T-helper 1 cell treated with Interleukin-12 subunit alpha and Interleukin-12 subunit beta and Interleukin-4 antibody, amounts not matched to agents 30 μg/mL and 1 μg/mL, for 36 hours (primary cell): ENCODE data around the gene KCTD18.

Experiments
- H3K27ac Mint-ChIP-seq: one replicate; pipeline ENCODE4 v1.8.0; 2021; ENCODE audit warnings: mild to moderate bottlenecking, mixed read lengths
- H3K27me3 Mint-ChIP-seq: one replicate; pipeline ENCODE4 v1.8.0; 2021; ENCODE audit warnings: low read depth, mixed read lengths
- H3K36me3 Mint-ChIP-seq: one replicate; pipeline ENCODE4 v1.8.0; 2021; ENCODE audit warnings: low read depth, mixed read lengths
- H3K4me1 Mint-ChIP-seq: one replicate; pipeline ENCODE4 v1.8.0; 2021; ENCODE audit warnings: low read depth, mixed read lengths
- H3K4me3 Mint-ChIP-seq: one replicate; pipeline ENCODE4 v1.8.0; 2021; ENCODE audit warnings: mild to moderate bottlenecking, moderate library complexity, mixed read lengths
- H3K9me3 Mint-ChIP-seq: one replicate; pipeline ENCODE4 v1.8.0; 2021; ENCODE audit warnings: mixed read lengths

Gene KCTD18

GRCh38 chr2:200454927-200455801, 54.7 kb downstream of the KCTD18 start:
- H3K36me3 Mint-ChIP-seq, result peaks cover 9% of the 10 kb centered on the region
- no peaks in the 10 kb centered on the region for H3K27me3 Mint-ChIP-seq
- peaks cover 16% of the 10 kb centered on the region for H3K4me1 Mint-ChIP-seq
- H3K27ac Mint-ChIP-seq, result peak overlapping the region; percentile 73
- H3K4me3 Mint-ChIP-seq, result no peak overlapping the region
- H3K9me3 Mint-ChIP-seq, result no peaks in the 10 kb centered on the region

- H3K4me3 Mint-ChIP-seq, result no peak overlapping the region
- no peak overlapping the region for H3K27ac Mint-ChIP-seq
- H3K9me3 Mint-ChIP-seq, result no peaks in the 10 kb centered on the region
- H3K36me3 Mint-ChIP-seq, result peaks cover 9% of the 10 kb centered on the region
- peaks cover 16% of the 10 kb centered on the region for H3K4me1 Mint-ChIP-seq
- no peaks in the 10 kb centered on the region for H3K27me3 Mint-ChIP-seq
These were observed 55.9 kb downstream of the KCTD18 start for GRCh38 chr2:200453853-200454534.

GRCh38 chr2:200453142-200453852, 56.6 kb downstream of the KCTD18 start:
- Mint-ChIP-seq H3K4me3 (no peak overlapping the region), H3K9me3 (no peaks in the 10 kb centered on the region), H3K27me3 (no peaks in the 10 kb centered on the region), H3K36me3 (peaks cover 12% of the 10 kb centered on the region), H3K4me1 (peaks cover 18% of the 10 kb centered on the region), H3K27ac (no peak overlapping the region)

- no peaks in the 10 kb centered on the region for H3K27me3 Mint-ChIP-seq
- peaks cover 19% of the 10 kb centered on the region for H3K4me1 Mint-ChIP-seq
- H3K9me3 Mint-ChIP-seq, result no peaks in the 10 kb centered on the region
- H3K36me3 Mint-ChIP-seq, result peaks cover 12% of the 10 kb centered on the region
- no peak overlapping the region for H3K27ac Mint-ChIP-seq
- no peak overlapping the region for H3K4me3 Mint-ChIP-seq
These were observed 57.5 kb downstream of the KCTD18 start for GRCh38 chr2:200452377-200452776.

GRCh38 chr2:200451511-200451910, 58.4 kb downstream of the KCTD18 start:
- no peak overlapping the region for H3K4me3 Mint-ChIP-seq
- H3K9me3 Mint-ChIP-seq, result no peaks in the 10 kb centered on the region
- peaks cover 12% of the 10 kb centered on the region for H3K36me3 Mint-ChIP-seq
- no peaks in the 10 kb centered on the region for H3K27me3 Mint-ChIP-seq
- H3K4me1 Mint-ChIP-seq, result peaks cover 24% of the 10 kb centered on the region
- no peak overlapping the region for H3K27ac Mint-ChIP-seq

GRCh38 chr2:200450288-200450687, 59.6 kb downstream of the KCTD18 start:
- Mint-ChIP-seq H3K4me1 (peaks cover 18% of the 10 kb centered on the region), H3K9me3 (no peaks in the 10 kb centered on the region), H3K27me3 (no peaks in the 10 kb centered on the region), H3K4me3 (no peak overlapping the region), H3K27ac (no peak overlapping the region), H3K36me3 (peaks cover 10% of the 10 kb centered on the region)

- peaks cover 14% of the 10 kb centered on the region for H3K4me1 Mint-ChIP-seq
- no peaks in the 10 kb centered on the region for H3K27me3 Mint-ChIP-seq
- H3K4me3 Mint-ChIP-seq, result no peak overlapping the region
These were observed 60.7 kb downstream of the KCTD18 start for GRCh38 chr2:200449149-200449548.

GRCh38 chr2:200448455-200448854, 61.4 kb downstream of the KCTD18 start:
- Mint-ChIP-seq H3K4me1 (peaks cover 13% of the 10 kb centered on the region), H3K36me3 (peaks cover 17% of the 10 kb centered on the region), H3K27me3 (no peaks in the 10 kb centered on the region), H3K9me3 (no peaks in the 10 kb centered on the region), H3K27ac (no peak overlapping the region), H3K4me3 (no peak overlapping the region)

More at GRCh38 chr2:200449149-200449548, 60.7 kb downstream of the KCTD18 start:
- peaks cover 11% of the 10 kb centered on the region for H3K36me3 Mint-ChIP-seq
- H3K27ac Mint-ChIP-seq, result no peak overlapping the region
- H3K9me3 Mint-ChIP-seq, result no peaks in the 10 kb centered on the region

GRCh38 chr2:200447139-200447855, 62.6 kb downstream of the KCTD18 start:
- H3K4me1 Mint-ChIP-seq, result peaks cover 13% of the 10 kb centered on the region
- no peaks in the 10 kb centered on the region for H3K9me3 Mint-ChIP-seq
- no peak overlapping the region for H3K27ac Mint-ChIP-seq
- no peak overlapping the region for H3K4me3 Mint-ChIP-seq
- H3K36me3 Mint-ChIP-seq, result peaks cover 20% of the 10 kb centered on the region
- no peaks in the 10 kb centered on the region for H3K27me3 Mint-ChIP-seq

- Mint-ChIP-seq H3K27ac (no peak overlapping the region), H3K4me1 (peaks cover 13% of the 10 kb centered on the region), H3K4me3 (no peak overlapping the region), H3K9me3 (no peaks in the 10 kb centered on the region), H3K36me3 (peaks cover 23% of the 10 kb centered on the region), H3K27me3 (no peaks in the 10 kb centered on the region)
These were observed 63.3 kb downstream of the KCTD18 start for GRCh38 chr2:200446612-200447011.

- no peaks in the 10 kb centered on the region for H3K27me3 Mint-ChIP-seq
- H3K9me3 Mint-ChIP-seq, result no peaks in the 10 kb centered on the region
- no peak overlapping the region for H3K27ac Mint-ChIP-seq
- peaks cover 21% of the 10 kb centered on the region for H3K36me3 Mint-ChIP-seq
- peaks cover 13% of the 10 kb centered on the region for H3K4me1 Mint-ChIP-seq
- H3K4me3 Mint-ChIP-seq, result no peak overlapping the region
These were observed 64.6 kb downstream of the KCTD18 start for GRCh38 chr2:200445284-200445683.

GRCh38 chr2:200444530-200444929, 65.3 kb downstream of the KCTD18 start:
- Mint-ChIP-seq H3K9me3 (no peaks in the 10 kb centered on the region), H3K27ac (no peak overlapping the region), H3K27me3 (no peaks in the 10 kb centered on the region), H3K36me3 (peaks cover 25% of the 10 kb centered on the region), H3K4me3 (no peak overlapping the region), H3K4me1 (peaks cover 13% of the 10 kb centered on the region)

- peaks cover 13% of the 10 kb centered on the region for H3K4me1 Mint-ChIP-seq
- H3K27ac Mint-ChIP-seq, result no peak overlapping the region
- H3K9me3 Mint-ChIP-seq, result no peaks in the 10 kb centered on the region
- no peaks in the 10 kb centered on the region for H3K27me3 Mint-ChIP-seq
- no peak overlapping the region for H3K4me3 Mint-ChIP-seq
- peaks cover 24% of the 10 kb centered on the region for H3K36me3 Mint-ChIP-seq
These were observed 66.0 kb downstream of the KCTD18 start for GRCh38 chr2:200443916-200444315.

- Mint-ChIP-seq H3K27ac (no peak overlapping the region), H3K36me3 (peaks cover 22% of the 10 kb centered on the region), H3K9me3 (no peaks in the 10 kb centered on the region), H3K27me3 (no peaks in the 10 kb centered on the region), H3K4me1 (peaks cover 11% of the 10 kb centered on the region), H3K4me3 (no peak overlapping the region)
These were observed 66.5 kb downstream of the KCTD18 start for GRCh38 chr2:200443376-200443775.
